SK-N-SH treated with all-trans-retinoic acid at 6 μM for 48 hours (cell line): ENCODE measurements around the gene UPK1A.

Experiments used
- ATAC-seq: fragments of 200-7000 bp; cut with Tn5 transposase; 3 replicates; pipeline ENCODE4 v1.9.1; 2020; ENCODE audit warnings: mild to moderate bottlenecking, moderate library complexity
- ARNTL ChIP-seq: fragments of 450-650 bp; formaldehyde crosslinking; IDR thresholded peaks from 2 replicates; pipeline ENCODE4 v1.5.0; 2020; ENCODE audit warnings: low read depth, mild to moderate bottlenecking, moderate library complexity, borderline replicate concordance
- BACH2 ChIP-seq: fragments of 250-450 bp; sonication (Bioruptor Pico); IDR thresholded peaks from 2 replicates; pipeline ENCODE4 v1.9.0; 2021; ENCODE audit warnings: mild to moderate bottlenecking, borderline replicate concordance
- CREB5 ChIP-seq: fragments of 250-450 bp; sonication (Bioruptor Pico); IDR thresholded peaks from 2 replicates; pipeline ENCODE4 v1.5.1; 2020; ENCODE audit warnings: low read depth, mild to moderate bottlenecking, moderate library complexity
- CSDC2 ChIP-seq: fragments of 250-450 bp; sonication (Bioruptor Pico); IDR thresholded peaks from 2 replicates; pipeline ENCODE4 v1.5.0; 2020; ENCODE audit warnings: mild to moderate bottlenecking, moderate library complexity
- CSRNP3 ChIP-seq: fragments of 250-450 bp; sonication (Bioruptor Pico); IDR thresholded peaks from 2 replicates; pipeline ENCODE4 v1.5.1; 2021; ENCODE audit warnings: mild to moderate bottlenecking, moderate library complexity
- ESRRG ChIP-seq: fragments of 250-450 bp; sonication (Bioruptor Pico); IDR thresholded peaks from 2 replicates; pipeline ENCODE4 v1.6.1; 2021; ENCODE audit warnings: mild to moderate bottlenecking
- GLIS3 ChIP-seq: fragments of 250-450 bp; sonication (Bioruptor Pico); IDR thresholded peaks from 2 replicates; pipeline ENCODE4 v1.5.0; 2020; ENCODE audit warnings: mild to moderate bottlenecking, moderate library complexity
- ISL1 ChIP-seq: fragments of 250-450 bp; sonication (Bioruptor Pico); IDR thresholded peaks from 2 replicates; pipeline ENCODE4 v2.1.2; 2022; ENCODE audit warnings: mild to moderate bottlenecking, moderate library complexity
- PATZ1 ChIP-seq: fragments of 250-450 bp; sonication (Bioruptor Pico); IDR thresholded peaks from 2 replicates; pipeline ENCODE4 v1.8.0; 2020; ENCODE audit warnings: mild to moderate bottlenecking, moderate library complexity, borderline replicate concordance
- POU6F1 ChIP-seq: fragments of 250-450 bp; sonication (Bioruptor Pico); IDR thresholded peaks from 2 replicates; pipeline ENCODE4 v1.8.0; 2021; ENCODE audit warnings: low read depth, mild to moderate bottlenecking, moderate library complexity, borderline replicate concordance
- RARB ChIP-seq: fragments of 250-450 bp; sonication (Bioruptor Pico); IDR thresholded peaks from 2 replicates; pipeline ENCODE4 v1.8.0; 2021; ENCODE audit warnings: mild to moderate bottlenecking, moderate library complexity
- SNAI2 ChIP-seq: fragments of 250-450 bp; sonication (Bioruptor Pico); IDR thresholded peaks from 2 replicates; pipeline ENCODE4 v1.5.0; 2020; ENCODE audit warnings: mild to moderate bottlenecking, moderate library complexity
- TCF4 ChIP-seq: fragments of 250-450 bp; sonication (Bioruptor Pico); IDR thresholded peaks from 2 replicates; pipeline ENCODE4 v1.8.0; 2021; ENCODE audit warnings: mild to moderate bottlenecking, moderate library complexity, borderline replicate concordance
- TOX ChIP-seq: fragments of 250-450 bp; sonication (Bioruptor Pico); IDR thresholded peaks from 2 replicates; pipeline ENCODE4 v1.8.0; 2021; ENCODE audit warnings: mild to moderate bottlenecking, moderate library complexity, borderline replicate concordance
- ZC3H10 ChIP-seq: fragments of 250-450 bp; sonication (Bioruptor Pico); IDR thresholded peaks from 2 replicates; pipeline ENCODE4 v1.5.1; 2021; ENCODE audit warnings: mild to moderate bottlenecking, moderate library complexity
- ZFP3 ChIP-seq: fragments of 250-450 bp; sonication (Bioruptor Pico); IDR thresholded peaks from 2 replicates; pipeline ENCODE4 v1.5.0; 2020; ENCODE audit warnings: mild to moderate bottlenecking, moderate library complexity
- ZFP30 ChIP-seq: fragments of 450-650 bp; formaldehyde crosslinking; IDR thresholded peaks from 2 replicates; pipeline ENCODE4 v1.5.0; 2022; ENCODE audit warnings: mild to moderate bottlenecking, moderate library complexity
- ZNF565 ChIP-seq: fragments of 450-650 bp; formaldehyde crosslinking; conservative IDR thresholded peaks from 2 replicates; pipeline ENCODE4 v1.5.0; 2020; ENCODE audit warnings: low read depth, mild to moderate bottlenecking, moderate library complexity
- ZNF8 ChIP-seq: fragments of 450-650 bp; formaldehyde crosslinking; IDR thresholded peaks from 2 replicates; pipeline ENCODE4 v1.5.0; 2020; ENCODE audit warnings: mild to moderate bottlenecking, moderate library complexity

Gene UPK1A

GRCh38 chr19:35639321-35639639 lies 27.0 kb upstream of the UPK1A start (continued):
- no peak for TF ChIP-seq CREB5 (CRISPR knock-in tag)
- TF ChIP-seq ZNF565 (CRISPR knock-in tag) = no peak

- no peak for ATAC-seq
- TF ChIP-seq PATZ1 (CRISPR knock-in tag) (no peak), GLIS3 (no peak)
Measured at GRCh38 chr19:35639863-35640262, 26.5 kb upstream of the UPK1A start.

- no peak for TF ChIP-seq SNAI2 (CRISPR knock-in tag)
- TF ChIP-seq PATZ1 (CRISPR knock-in tag) = no peak
- no peak for TF ChIP-seq ZC3H10 (CRISPR knock-in tag)
- TF ChIP-seq ZFP3 (CRISPR knock-in tag) = no peak
- no peak for ATAC-seq
Measured at GRCh38 chr19:35641515-35642151, 24.7 kb upstream of the UPK1A start, which contains the start of gene ETV2. ETV2 (plus strand) TSS chr19:35641745; CDS start chr19:35642461, 716 bp downstream.

- no peak for ATAC-seq
- TF ChIP-seq CREB5 (CRISPR knock-in tag) (no peak), ZC3H10 (CRISPR knock-in tag) (no peak), ZNF565 (CRISPR knock-in tag) (no peak), ZFP30 (CRISPR knock-in tag) (no peak), POU6F1 (no peak), RARB (CRISPR knock-in tag) (no peak), TOX (CRISPR knock-in tag) (no peak), CSDC2 (CRISPR knock-in tag) (no peak), ZNF8 (CRISPR knock-in tag) (no peak), ARNTL (CRISPR knock-in tag) (no peak), ESRRG (CRISPR knock-in tag) (no peak), ISL1 (CRISPR knock-in tag) (no peak), BACH2 (CRISPR knock-in tag) (no peak), TCF4 (CRISPR knock-in tag) (no peak), SNAI2 (CRISPR knock-in tag) (no peak), CSRNP3 (CRISPR knock-in tag) (no peak), GLIS3 (no peak)
Measured at GRCh38 chr19:35642312-35642711, 24.0 kb upstream of the UPK1A start.
